ENCODE data around the gene POLA1.

Gene POLA1

DNA sequence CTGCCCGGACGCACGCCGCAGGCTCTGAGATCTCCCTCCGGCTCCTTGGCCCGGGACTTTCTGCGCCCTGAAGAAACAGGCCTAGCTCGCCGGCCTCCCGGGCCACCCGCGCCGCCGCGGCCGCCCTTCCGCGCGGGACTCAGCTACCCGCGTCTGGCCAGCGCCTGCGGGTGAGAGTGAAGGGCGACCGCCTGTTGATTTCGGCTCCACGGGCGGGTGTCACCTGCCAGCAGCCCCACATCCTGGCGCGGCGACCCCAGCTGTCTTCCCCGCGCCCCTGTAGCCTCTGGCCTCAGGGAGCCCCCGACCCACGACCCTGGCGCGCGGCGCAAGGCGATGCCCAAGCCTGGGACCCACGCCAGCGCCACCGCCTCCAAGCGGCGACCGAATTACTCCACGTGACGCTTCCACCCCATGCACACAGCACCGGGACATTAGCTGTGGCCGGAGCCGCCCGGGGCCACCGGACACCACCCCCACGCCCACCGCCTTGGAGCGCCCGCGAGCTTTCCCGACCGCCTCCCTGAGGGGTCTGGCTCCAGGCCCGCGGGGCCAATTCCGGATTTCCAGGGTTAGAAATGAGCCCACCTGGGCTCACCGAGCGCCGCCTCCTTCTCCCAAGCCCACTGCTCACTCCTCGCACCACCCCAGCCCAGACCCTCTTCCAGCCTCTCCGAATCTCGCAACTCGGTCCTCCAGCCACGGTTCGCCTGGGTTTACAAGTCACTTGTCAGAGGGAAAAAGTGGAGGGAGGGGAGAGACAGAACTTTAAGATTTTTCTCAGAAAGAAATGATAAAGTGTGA lies 311.9 kb downstream of the POLA1 start:
- Histone ChIP-seq H3K27ac (ENCODE audit: poor library complexity, severe bottlenecking) (no peak overlapping the region), H3K27me3 (ENCODE audit: insufficient read depth, poor library complexity, severe bottlenecking) (peaks cover 86% of the 10 kb centered on the region), H3K4me1 (ENCODE audit: insufficient read depth, poor library complexity, severe bottlenecking) (no peaks in the 10 kb centered on the region), H3K4me3 (ENCODE audit: severe bottlenecking) (no peak overlapping the region), H3K36me3 (ENCODE audit: low read depth) (no peaks in the 10 kb centered on the region), H3K9me3 (ENCODE audit: severe bottlenecking) (no peaks in the 10 kb centered on the region)
- TF ChIP-seq, protein P1, sequence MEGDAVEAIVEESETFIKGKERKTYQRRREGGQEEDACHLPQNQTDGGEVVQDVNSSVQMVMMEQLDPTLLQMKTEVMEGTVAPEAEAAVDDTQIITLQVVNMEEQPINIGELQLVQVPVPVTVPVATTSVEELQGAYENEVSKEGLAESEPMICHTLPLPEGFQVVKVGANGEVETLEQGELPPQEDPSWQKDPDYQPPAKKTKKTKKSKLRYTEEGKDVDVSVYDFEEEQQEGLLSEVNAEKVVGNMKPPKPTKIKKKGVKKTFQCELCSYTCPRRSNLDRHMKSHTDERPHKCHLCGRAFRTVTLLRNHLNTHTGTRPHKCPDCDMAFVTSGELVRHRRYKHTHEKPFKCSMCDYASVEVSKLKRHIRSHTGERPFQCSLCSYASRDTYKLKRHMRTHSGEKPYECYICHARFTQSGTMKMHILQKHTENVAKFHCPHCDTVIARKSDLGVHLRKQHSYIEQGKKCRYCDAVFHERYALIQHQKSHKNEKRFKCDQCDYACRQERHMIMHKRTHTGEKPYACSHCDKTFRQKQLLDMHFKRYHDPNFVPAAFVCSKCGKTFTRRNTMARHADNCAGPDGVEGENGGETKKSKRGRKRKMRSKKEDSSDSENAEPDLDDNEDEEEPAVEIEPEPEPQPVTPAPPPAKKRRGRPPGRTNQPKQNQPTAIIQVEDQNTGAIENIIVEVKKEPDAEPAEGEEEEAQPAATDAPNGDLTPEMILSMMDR (IDR thresholded peaks at IDR 0.05; ENCODE audit: poor library complexity, severe bottlenecking) = no peak
- ATAC-seq (ENCODE audit: low read depth) (no peak), DNase-seq (ENCODE audit: low spot score) (no peak)

DNA sequence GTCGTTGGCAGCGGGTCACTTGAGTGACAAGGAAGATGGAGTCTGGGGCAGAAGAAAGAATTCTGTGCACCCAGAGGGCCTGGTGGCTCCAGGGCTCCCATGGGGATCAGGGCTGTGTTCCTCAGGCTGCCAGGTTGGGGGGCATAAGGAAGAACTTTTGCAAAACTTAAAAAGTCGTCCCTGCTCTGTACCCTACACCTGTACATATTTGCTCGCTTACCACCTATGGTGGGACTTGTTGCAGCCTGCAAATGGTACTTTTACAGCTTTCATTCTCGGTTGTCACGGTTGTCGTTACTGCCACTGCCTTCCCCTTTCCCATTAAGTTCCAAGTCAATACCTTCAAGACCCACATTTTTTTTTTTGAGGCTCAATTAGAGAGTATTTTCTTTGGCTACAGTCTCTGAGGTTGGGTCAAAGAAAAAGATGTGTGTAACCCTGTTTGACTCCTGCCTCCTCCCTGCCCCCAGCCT lies 312.9 kb downstream of the POLA1 start:
- no peak overlapping the region for H3K4me3 ChIP-seq (ENCODE audit: severe bottlenecking)
- H3K36me3 ChIP-seq (ENCODE audit: low read depth) = no peaks in the 10 kb centered on the region
- H3K27me3 ChIP-seq (ENCODE audit: insufficient read depth, poor library complexity, severe bottlenecking) = peaks cover 96% of the 10 kb centered on the region
- no peak overlapping the region for H3K27ac ChIP-seq (ENCODE audit: poor library complexity, severe bottlenecking)
- TF ChIP-seq, protein P1 (IDR thresholded peaks at IDR 0.05; ENCODE audit: poor library complexity, severe bottlenecking) = no peak
- DNase-seq (ENCODE audit: low spot score) (no peak), ATAC-seq (ENCODE audit: low read depth) (no peak)
- H3K9me3 ChIP-seq (ENCODE audit: severe bottlenecking) = no peaks in the 10 kb centered on the region
- no peaks in the 10 kb centered on the region for H3K4me1 ChIP-seq (ENCODE audit: insufficient read depth, poor library complexity, severe bottlenecking)

DNA sequence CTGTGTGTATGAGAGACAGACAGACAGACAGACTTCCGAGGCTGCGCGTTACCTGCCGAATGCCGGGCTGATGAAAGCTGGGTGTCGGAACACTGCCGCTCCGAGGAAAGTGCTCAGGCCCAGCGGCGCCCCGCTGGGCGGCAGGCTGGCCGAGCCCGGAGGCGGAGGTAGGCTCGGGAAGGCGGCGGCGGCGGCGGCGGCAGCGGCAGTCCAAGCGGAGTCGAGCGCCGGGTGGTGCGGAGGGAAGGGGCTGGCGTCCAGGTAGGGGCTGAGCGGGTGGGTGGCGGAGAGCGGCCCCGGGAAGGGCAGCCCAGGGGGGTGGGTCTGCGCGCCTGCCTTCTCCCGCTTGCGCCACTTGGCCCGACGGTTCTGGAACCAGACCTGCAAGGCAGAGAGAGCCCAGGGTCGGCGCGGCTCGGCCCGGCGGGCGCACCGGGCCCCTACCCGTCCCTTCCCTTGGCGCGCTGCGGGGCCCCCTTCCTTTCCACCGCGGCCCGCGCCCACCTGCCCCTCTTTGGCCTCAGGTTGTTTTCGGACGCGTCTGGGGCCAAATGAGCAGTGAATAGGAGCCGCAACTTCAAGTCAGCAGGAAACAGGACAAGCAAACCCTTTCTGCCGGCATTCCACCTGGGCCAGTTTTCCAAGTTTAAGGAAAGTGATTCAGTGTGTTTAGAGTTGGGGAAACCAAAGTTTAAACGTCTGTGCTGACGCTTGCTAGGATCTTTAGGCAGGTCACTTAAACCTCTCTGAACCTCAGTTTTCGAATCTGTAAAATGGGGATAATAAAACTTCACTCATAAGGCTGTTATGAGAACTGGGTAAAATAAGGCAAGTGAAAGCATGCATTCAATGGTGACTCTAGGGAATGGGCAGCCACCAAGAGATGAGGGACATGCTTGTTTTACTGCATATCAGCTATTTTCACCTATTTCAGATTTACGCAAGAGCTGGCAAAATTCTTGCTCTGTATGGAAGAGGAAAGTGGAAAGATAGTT lies 313.6 kb downstream of the POLA1 start:
- Histone ChIP-seq H3K4me1 (ENCODE audit: insufficient read depth, poor library complexity, severe bottlenecking) (no peaks in the 10 kb centered on the region), H3K27ac (ENCODE audit: poor library complexity, severe bottlenecking) (no peak overlapping the region), H3K36me3 (ENCODE audit: low read depth) (no peaks in the 10 kb centered on the region), H3K4me3 (ENCODE audit: severe bottlenecking) (no peak overlapping the region), H3K9me3 (ENCODE audit: severe bottlenecking) (no peaks in the 10 kb centered on the region), H3K27me3 (ENCODE audit: insufficient read depth, poor library complexity, severe bottlenecking) (peaks cover 98% of the 10 kb centered on the region)
- TF ChIP-seq, protein P1 (IDR thresholded peaks at IDR 0.05; ENCODE audit: poor library complexity, severe bottlenecking) = no peak
- no peak; the same call in 2 of the 3 replicates for ATAC-seq (ENCODE audit: low read depth)
- DNase-seq (ENCODE audit: low spot score) = no peak

DNA sequence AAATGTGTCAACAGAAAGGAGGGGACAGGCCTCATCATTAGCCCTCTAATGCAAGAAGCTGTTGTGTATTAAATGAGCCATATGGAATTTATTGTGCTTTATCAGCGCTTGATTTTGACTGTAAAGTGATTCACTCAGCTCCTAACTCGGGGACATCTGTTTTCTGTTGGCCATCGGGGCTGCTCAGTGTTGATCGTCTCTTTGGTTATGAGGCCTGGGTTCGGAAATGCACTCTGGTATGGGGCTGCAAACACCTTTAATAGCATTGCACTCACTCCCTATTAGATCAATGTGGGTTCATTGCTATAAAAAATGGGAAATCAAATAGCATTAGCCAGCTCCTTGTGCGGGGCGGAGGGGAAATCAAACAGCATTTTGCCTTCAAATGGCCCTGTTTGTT lies 315.7 kb downstream of the POLA1 start:
- ATAC-seq (ENCODE audit: low read depth) (no peak), DNase-seq (ENCODE audit: low spot score) (no peak)
- Histone ChIP-seq H3K4me3 (ENCODE audit: severe bottlenecking) (no peak overlapping the region), H3K27me3 (ENCODE audit: insufficient read depth, poor library complexity, severe bottlenecking) (peaks cover 96% of the 10 kb centered on the region), H3K4me1 (ENCODE audit: insufficient read depth, poor library complexity, severe bottlenecking) (no peaks in the 10 kb centered on the region), H3K9me3 (ENCODE audit: severe bottlenecking) (no peaks in the 10 kb centered on the region), H3K36me3 (ENCODE audit: low read depth) (no peaks in the 10 kb centered on the region), H3K27ac (ENCODE audit: poor library complexity, severe bottlenecking) (no peak overlapping the region)
- TF ChIP-seq, protein P1 (IDR thresholded peaks at IDR 0.05; ENCODE audit: poor library complexity, severe bottlenecking) = no peak
